GM21526 (cell line): ENCODE data around the gene UBQLN2.
"Not testable (repeated sequence)": the region's sequence is repeated elsewhere in the genome, so short reads cannot be mapped to it uniquely, and the experiment has no call there.

Source experiments
- ATAC-seq: cut with Tn5 transposase; IDR thresholded peaks from one replicate; pipeline ENCODE4 v1.9.1; 2021; ENCODE audit warnings: moderate library complexity; ENCODE audit not compliant: unreplicated experiment, low FRiP score

The UBQLN2 gene

DNA sequence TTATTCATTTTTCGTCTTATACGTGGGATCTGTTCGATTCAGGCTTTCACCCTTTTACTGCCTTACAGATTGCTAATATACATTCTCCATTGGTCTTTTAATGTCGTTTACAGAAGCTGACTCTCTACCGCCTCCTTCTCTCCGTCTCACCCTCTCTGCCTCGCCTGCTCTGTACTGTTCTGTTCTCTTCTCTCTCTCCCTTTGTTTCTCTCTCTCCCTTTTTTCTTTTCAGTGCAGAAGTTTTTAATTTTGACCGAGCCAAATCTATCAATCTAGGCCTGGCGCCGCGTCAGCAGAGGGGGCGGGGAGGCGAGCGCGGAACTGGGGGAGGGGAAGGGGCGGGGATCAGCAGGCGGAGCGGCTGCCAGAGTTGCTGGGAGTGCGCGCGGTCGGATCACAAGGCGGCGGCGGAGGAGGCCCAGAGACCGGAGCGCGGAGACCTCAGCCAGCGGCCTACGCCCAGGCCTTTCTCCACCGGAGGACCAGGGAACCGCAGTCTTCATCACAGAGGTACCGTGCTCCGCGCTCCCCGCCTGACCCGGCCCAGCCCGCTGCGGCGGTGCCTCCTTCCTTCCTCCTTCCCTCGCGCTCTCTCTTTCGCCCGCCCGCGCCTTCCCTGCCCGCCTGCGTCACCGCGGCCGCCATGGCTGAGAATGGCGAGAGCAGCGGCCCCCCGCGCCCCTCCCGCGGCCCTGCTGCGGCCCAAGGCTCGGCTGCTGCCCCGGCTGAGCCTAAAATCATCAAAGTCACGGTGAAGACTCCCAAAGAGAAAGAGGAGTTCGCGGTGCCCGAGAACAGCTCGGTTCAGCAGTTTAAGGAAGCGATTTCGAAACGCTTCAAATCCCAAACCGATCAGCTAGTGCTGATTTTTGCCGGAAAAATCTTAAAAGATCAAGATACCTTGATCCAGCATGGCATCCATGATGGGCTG lies at the start of gene UBQLN2:
Gene UBQLN2 (plus strand): TSS at position 397 of the 931 bp plus-strand sequence. CDS start 247 bp downstream, at position 644.
- ATAC-seq, result peak; percentile 68

DNA sequence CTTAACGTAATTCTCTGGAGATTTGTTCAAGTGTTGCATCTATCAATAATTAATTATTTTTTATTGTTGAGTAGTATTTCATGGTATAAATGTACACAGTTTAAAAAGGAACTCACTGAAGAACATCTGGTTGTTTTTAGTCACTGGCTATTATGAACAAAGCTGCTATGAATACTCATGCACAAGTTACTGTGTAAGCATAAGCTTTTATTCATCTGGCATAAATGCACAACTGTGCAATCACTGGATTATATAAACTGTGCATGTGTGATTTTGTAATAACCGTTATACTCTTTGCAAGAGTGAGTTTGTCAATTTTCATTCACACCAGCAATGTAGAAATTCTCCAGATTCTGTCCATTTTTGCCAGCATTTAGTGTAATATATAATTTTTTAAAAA lies 43.8 kb upstream of the UBQLN2 start:
- ATAC-seq, result no peak

DNA sequence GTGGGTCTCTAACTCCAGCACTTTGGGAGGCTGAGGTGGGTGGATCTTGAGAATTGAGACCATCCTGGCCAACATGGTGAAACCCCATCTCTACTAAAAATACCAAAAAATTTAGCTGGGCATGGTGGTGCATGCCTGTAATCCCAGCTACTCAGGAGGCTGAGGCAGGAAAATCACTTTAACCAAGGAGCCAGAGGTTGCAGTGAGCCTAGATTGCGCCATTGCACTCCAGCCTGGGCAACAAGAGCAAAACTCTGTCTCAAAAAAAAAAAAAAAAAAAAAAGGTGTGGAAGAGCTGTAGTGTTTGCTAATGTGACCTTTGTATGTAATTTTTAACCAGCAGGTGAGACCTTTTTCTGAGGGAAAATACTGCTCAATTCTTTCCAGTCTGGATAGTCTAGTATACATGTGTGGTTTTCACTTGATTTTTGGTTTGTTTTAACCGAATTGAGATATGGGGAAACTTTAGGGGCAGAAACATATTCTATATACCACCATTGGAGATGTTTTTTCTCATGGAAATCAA lies 33.9 kb upstream of the UBQLN2 start:
- ATAC-seq, result not testable (repeated sequence)

DNA sequence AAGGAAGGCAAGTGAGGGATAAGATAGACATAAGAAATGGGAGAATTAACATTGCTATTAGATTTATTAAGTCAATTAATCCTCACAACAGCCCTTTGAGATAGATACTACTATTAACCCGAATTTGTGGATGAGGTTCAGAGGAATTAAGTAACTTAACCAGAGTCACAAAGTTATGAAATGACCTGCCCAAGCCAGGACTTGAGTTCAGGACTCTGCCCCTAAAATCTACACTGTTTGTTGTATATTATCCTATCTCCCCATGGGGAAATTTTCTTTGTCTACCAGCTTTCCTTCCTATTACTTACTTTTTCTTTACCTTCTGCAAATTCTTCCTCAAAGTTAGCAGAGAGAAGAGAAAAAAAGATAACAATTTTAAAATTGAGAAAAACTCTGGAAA lies 33.4 kb upstream of the UBQLN2 start:
- ATAC-seq, result no peak

DNA sequence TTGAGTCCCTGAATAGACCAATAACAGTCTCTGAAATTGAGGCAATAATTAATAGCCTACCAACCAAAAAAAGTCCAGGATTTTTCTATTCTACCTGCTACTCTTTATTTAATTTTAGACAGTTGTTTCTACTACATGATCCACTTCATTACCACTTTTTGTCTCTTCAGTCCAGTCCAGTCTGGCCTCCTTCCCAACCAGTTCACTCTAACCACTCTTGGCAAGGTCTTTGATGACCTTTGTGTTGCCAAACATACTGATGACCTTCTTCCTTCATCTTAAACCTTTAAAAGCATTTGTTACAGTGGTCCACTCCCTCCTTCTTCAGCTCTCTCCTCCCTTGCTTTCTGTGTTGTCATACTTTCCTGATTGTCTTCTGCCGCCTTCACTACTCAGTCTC lies 12.8 kb upstream of the UBQLN2 start:
- no peak for ATAC-seq

DNA sequence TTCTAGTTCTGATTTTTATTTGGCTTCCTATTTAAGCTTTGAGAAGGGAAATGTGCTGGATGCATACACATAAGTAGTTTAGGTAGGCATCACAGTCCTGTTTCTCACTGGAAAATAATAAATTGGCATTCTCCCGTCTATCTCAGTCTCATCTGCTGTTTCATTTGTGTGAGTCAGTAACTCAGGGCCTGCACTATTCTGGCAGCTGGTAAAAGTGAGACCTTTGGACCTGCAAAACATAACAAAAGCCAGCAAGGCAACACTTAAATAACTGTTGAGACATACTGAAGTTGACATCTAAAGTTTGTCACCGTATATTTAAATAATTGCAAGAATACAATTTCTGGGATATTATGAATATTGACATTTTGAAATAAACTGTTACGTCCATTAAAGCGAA lies 8.6 kb upstream of the UBQLN2 start:
- ATAC-seq, result no peak

DNA sequence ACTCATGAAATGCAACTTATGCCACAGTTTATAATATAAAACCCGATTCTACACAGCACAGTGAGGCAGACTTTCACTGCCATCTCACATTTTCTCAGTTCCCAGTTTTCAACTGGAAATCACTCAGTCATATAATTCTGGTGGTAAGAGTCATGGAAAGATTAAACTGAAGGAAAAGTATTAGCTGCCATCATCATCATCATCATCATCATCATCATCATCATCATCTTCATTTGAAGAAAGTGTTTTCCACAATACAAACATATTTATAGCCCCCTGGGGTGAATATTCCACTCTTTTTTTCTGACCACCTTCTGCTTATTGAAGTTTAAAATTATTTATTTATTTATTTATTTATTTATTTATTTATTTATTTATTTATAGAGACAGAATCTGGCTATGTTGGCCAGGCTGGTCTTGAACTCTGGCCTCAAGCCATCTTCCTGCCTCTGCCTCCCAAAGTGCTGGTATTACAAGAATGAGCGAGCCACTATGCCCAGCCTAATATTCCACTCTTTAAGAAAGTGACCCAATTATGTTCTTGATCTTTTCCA lies 6.0 kb upstream of the UBQLN2 start:
- ATAC-seq, result no peak

DNA sequence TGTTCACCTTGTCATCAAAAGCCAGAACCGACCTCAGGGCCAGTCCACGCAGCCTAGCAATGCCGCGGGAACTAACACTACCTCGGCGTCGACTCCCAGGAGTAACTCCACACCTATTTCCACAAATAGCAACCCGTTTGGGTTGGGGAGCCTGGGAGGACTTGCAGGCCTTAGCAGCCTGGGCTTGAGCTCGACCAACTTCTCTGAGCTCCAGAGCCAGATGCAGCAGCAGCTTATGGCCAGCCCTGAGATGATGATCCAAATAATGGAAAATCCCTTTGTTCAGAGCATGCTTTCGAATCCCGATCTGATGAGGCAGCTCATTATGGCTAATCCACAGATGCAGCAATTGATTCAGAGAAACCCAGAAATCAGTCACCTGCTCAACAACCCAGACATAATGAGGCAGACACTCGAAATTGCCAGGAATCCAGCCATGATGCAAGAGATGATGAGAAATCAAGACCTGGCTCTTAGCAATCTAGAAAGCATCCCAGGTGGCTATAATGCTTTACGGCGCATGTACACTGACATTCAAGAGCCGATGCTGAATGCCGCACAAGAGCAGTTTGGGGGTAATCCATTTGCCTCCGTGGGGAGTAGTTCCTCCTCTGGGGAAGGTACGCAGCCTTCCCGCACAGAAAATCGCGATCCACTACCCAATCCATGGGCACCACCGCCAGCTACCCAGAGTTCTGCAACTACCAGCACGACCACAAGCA lies 898 bp downstream of the UBQLN2 start:
- ATAC-seq, result peak; percentile 21

DNA sequence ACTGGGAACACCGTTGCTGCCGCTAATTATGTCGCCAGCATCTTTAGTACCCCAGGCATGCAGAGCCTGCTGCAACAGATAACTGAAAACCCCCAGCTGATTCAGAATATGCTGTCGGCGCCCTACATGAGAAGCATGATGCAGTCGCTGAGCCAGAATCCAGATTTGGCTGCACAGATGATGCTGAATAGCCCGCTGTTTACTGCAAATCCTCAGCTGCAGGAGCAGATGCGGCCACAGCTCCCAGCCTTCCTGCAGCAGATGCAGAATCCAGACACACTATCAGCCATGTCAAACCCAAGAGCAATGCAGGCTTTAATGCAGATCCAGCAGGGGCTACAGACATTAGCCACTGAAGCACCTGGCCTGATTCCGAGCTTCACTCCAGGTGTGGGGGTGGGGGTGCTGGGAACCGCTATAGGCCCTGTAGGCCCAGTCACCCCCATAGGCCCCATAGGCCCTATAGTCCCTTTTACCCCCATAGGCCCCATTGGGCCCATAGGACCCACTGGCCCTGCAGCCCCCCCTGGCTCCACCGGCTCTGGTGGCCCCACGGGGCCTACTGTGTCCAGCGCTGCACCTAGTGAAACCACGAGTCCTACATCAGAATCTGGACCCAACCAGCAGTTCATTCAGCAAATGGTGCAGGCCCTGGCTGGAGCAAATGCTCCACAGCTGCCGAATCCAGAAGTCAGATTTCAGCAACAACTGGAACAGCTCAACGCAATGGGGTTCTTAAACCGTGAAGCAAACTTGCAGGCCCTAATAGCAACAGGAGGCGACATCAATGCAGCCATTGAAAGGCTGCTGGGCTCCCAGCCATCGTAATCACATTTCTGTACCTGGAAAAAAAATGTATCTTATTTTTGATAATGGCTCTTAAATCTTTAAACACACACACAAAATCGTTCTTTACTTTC lies 1.8 kb downstream of the UBQLN2 start:
- no peak for ATAC-seq

DNA sequence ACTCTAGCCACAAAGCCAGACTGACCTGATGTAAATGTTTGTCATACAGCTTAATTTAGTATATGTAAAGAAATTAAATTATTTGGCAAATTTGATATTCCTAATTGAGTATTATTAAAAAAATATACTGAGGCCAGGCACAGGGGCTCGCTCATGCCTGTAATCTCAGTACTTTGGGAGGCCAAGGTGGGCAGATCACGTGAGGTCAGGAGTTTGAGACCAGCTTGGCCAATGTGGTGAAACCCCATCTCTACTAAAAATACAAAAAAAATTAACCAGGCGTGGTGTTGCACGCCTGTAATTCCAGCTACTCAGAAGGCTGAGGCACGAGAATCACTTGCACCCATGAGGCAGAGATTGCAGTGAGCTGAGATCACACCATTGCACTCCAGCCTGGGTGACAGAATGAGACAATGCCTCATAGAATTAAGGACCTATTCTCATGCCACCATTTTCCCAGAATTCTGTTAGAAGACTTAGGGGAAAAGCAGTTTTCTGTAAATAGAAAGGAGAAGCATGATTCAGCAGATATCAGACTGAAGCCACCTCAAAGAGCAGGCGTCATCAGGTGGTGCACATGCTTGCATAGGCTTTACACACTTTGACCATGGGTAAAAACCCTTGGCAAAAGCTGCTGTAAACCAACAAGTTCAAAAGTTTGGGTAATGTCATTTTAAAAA lies 6.1 kb downstream of the UBQLN2 start:
- ATAC-seq, result no peak

DNA sequence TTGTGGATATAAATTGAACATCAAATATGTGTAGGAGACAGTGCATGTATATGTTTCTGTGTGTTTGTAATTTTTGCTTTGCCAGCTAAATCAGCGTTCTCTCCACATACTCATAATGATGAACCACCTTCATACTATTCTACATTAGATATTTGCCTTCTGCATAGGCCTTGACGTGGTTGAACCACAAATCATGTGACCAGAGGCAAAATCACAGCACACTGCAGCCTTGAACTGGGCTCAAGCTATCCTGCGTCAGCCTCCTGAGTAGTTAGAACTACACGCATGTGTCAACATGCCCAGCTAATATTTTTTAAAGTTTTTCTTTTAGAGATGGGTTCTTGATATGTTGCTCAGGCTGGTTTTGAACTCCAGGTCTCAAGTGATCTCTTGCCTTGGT lies 9.5 kb downstream of the UBQLN2 start:
- ATAC-seq, result no peak

DNA sequence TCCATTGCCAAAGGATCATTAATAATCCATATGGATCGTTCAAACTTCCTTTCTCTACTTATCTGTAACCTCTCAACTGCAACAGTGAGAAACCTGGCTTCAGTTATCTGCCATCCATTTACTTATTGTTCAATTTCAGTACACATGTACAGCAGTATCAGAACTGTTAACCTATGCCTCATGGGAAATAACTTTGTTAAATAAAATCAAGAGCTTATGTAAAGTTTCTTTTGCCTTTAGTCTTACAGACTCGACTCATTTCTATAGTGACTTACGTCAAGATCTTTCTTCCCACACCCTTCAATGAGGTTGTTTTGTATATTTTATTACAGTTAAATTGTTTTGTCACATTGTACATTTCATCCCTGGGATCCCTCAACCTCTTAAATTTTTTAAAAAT lies 11.4 kb downstream of the UBQLN2 start:
- no peak for ATAC-seq

DNA sequence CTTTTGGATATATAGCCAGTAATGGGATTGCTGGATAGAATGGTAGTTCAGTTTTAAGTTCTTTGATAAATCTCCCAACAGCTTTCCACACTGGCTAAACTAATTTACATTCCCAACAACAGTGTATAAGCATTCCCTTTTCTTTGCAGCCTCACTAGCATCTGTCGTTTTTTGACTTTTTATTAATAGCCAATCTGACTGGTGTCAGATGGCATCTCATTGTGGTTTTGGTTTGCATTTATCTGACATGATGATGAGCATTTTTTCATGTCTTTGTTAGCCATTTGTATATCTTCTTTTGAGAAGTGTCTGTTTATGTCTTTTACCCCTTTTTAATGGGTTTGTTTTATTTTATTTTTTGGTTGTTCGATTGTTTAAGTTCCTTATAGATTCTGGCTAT lies 13.3 kb downstream of the UBQLN2 start:
- ATAC-seq, result no peak

DNA sequence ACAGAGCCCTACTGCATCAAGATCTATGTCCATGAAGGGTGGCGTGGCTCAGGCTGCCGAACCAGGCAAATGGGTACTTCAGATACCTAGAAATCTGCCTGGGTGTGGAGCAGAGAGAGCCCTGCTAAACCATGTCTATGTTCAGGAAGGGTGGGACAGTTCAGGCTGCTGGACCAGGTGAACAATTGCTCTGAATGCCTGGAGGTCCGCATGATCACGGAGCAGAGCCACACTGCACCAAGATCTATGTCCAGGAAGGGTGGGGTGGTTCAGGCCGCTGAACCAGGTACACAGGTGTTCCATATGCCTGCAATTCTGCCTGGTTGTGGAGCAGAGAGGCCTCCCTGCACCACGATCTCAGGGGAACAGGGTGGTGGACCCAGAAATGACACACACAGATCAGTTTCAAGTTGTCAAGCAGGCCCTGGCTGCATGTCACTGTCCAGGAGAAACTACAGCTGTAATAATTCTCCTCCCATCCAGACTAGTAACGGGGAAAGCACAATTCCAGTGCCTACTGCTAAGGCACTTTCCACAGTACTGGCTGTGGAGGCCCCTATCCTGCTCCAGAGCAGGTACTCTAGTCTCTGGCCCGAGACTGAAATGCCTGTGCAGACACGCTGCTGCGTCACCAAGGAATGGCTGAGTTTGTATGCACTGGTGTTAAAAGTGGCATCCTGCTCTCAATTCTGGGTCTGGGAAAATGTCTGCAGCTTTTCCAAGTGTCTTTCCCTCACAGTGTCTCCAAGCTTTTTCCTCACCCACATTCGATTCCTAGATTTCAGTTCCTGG lies 25.2 kb downstream of the UBQLN2 start:
- ATAC-seq, result no peak

DNA sequence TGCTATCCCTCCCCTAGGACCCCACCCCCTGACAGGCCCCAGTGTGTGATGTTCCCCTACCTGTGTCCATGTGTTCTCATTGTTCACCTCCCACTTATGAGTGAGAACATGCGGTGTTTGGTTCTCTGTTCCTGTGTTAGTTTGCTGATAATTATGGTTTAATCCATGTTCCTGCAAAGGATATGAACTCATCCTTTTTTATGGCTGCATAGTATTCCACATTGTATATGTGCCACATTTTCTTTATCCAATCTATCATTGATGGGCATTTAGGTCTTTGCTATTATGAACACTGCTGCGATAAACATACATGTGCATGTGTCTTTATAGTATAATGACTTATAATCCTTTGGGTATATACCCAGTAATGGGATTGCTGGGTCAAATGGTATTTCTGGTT lies 28.4 kb downstream of the UBQLN2 start:
- ATAC-seq, result not testable (repeated sequence)

DNA sequence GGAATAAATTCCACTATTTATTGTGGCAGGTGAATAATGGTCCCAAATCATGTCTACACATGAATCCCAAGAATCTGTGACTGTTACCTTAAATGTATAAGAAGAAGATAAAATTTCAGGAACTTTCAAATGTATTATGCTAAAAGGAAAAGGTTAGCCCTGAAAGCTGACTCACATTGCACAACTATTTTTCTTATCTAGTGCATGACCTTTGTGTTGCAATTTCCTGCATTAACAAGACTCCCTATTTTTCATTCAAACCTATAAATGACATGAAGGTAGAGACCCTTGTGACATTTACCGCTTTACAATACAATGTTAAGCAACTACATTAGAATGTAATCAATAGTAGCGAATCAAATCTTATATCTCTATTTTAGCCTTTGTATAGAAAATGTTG lies 36.7 kb downstream of the UBQLN2 start:
- ATAC-seq, result no peak

DNA sequence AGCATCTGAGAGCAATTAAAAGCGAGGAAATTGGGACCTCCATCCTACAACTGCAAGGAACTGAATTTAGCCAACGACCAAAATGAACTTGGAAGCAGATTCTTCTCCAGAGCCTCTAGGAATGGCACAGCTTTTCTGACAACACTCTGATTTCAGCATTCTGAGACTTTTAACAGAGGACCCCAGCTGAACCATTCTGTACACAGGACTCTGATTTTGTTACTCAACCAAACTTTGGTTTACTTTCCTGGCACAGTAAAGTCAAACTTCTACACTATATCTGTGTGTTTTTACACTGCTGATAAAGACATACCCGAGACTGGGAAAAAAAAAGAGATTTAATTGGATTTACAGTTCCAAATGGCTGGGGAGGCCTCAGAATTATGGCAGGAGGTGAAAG lies 37.6 kb downstream of the UBQLN2 start:
- ATAC-seq, result no peak

DNA sequence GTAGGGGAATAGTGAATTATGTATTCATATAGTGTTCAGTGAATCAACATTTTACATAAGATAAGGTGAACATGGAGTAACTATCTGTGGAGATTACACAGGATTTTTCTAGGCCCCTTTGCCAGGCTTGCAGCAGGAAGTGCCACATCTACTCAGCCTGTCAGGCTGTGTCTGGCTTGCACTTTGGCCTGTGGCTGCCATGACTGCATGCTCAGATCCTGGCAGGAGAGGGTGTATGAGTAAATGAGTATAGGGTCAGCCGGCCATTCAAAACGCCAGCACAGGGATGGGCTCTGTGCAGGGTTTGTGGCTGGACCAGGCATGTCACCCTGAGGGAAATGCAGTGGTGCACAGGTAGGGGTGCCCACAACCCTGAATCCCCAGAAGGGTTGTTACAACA lies 51.9 kb downstream of the UBQLN2 start:
- no peak for ATAC-seq
